ENCODE measurements around the gene DPM2.
A peak's percentile ranks its signal among the peaks of the same experiment; 100 is the strongest.

The DPM2 gene

DNA sequence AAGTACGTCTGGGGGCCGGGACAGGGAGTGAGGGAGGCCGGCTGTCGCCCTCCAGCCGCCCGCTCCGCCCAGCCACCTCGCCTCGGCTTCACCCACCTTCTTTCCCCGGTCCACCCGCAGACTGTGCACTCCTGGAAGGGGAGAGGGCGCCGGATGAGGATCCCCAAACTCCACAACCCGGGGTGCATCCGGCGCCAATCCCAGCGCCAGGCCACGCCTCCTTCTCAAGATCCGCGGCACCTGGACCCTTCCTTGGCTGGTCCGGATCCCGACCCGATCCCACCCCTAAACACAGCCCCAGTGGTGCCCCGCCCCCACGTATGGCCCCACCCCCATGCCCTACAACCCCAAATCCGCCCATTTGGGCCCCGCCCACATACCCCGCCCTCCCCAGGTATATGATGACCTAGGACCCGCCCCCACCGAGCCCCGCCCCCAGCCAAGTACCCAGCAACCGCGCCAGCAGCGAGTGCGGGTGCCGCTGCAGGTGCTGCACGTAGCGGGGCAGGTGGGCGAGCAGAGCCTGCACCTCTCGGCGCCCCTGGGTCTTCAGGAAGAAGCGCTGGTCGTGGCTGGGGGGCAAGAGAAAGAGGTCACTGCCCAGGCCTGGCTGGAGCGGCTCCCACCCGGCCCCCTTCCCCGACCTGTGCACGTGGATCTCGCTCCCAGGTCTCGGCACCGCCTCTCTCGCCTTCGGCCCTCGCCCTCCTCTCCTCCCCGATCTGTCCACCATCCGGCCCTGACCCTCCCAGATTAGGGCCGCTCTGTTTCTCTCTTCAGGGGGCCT is 10.3 kb downstream of the DPM2 start:
- DNase-seq, result peak; percentile 73
- H3K4me3 Mint-ChIP-seq, result peak overlapping the region; percentile 75
- H3K27ac Mint-ChIP-seq, result no peak overlapping the region
- H3K27me3 Mint-ChIP-seq, result peaks cover 18% of the 10 kb centered on the region
- H3K4me1 Mint-ChIP-seq (ENCODE audit: low read depth), result peaks cover 36% of the 10 kb centered on the region
- no peaks in the 10 kb centered on the region for H3K36me3 Mint-ChIP-seq (ENCODE audit: low read depth)
- no peaks in the 10 kb centered on the region for H3K9me3 Mint-ChIP-seq

DNA sequence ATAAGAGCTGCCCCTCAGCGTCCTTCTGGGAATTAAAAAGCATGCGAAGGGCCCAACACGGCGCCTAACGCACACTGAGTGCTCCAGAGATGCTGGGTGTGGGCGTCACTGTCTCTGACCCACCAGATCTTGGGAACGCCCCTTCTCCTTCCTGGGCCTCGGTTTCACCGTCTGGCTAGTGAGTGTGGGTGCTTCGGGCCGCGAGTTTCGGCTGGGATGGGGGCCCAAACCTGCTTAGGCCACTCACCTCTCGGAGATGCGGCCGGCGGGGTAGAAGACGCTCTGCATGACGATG is 10.8 kb downstream of the DPM2 start:
- DNase-seq, result no peak
- H3K36me3 Mint-ChIP-seq (ENCODE audit: low read depth), result no peaks in the 10 kb centered on the region
- no peak overlapping the region for H3K27ac Mint-ChIP-seq
- H3K4me3 Mint-ChIP-seq, result peak overlapping the region; percentile 75
- peaks cover 22% of the 10 kb centered on the region for H3K27me3 Mint-ChIP-seq
- H3K4me1 Mint-ChIP-seq (ENCODE audit: low read depth), result peaks cover 39% of the 10 kb centered on the region
- no peaks in the 10 kb centered on the region for H3K9me3 Mint-ChIP-seq

DNA sequence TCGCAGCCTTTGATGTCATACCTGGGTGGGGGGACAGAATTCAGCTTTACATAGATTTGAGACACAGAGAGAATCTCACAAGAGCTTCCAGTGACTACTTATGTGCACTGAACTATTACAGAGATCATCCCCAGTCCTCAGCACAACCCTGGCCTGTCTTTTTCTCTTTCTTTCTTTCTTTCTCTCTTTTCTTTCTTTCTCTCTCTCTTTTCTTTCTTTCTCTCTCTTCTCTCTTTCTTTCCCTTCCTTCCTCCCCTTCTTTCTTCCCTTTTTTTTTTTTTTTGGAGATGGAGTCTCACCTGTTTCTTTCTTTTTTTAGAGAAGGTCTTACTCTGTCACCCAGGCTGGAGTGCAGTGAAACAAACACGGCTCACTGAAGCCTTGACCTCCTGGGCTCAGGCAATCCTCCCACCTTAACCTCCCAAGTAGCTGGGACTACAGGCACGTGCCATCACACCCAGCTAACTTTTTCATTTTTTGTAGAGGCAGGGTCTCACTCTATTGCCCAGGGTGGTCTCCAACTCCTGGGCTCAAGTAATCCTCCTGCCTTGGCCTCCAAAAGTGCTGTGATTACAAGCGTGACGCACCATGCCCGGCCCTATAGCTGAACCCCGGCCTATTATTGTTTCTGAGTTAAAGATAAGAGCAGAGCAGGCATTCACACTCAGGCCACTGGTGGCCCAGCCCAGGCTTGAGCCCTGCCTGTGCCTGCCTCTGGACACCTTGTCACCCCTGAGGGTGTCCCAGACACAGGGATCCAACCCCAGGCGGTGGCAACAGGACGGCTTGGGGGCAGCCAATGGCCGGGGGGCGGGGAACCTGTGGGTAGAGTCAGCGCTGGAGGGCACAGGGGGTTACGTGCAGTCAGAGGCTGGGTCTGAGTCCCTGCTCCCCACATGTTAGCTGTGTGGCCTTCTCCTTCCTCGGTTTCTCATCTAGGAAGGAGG is 11.4 kb downstream of the DPM2 start:
- Mint-ChIP-seq H3K4me1 (ENCODE audit: low read depth) (peaks cover 39% of the 10 kb centered on the region), H3K9me3 (no peaks in the 10 kb centered on the region), H3K27me3 (peaks cover 22% of the 10 kb centered on the region), H3K4me3 (peak overlapping the region; percentile 75), H3K36me3 (ENCODE audit: low read depth) (no peaks in the 10 kb centered on the region), H3K27ac (no peak overlapping the region)
- DNase-seq, result no peak

DNA sequence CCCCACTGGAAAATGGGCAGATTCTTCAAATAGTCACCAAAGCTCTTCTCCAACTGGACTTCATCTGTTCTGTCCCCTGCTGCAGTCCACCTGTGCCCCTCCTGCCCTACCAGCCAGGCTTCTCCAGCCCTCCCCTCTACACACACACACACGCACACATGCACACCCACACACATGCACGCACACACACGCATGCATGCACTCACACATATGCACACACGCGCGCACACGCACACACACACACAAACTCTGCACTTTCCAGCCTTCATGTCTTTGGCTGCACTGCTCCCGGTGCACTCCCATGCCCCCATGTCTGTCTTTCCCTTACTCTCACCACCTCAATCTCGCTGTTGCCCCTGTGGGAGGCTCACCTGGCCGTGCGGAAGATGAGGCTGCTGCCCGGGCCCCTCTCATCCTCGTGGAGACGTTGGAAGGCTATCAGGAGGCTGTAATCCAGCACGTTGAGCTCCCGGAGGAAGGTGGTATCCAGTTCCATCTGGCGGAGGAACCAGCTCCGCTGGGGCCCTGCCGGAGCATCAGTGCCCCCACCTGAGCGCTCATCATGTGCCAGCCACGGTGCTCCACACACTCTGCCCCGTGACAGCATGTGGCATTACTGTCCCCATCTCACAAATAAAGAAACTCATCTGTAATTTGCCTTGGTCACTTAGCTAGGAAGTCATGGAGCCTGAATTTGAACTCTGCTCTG is 12.8 kb downstream of the DPM2 start:
- peaks cover 22% of the 10 kb centered on the region for H3K27me3 Mint-ChIP-seq
- H3K27ac Mint-ChIP-seq, result peak overlapping the region; percentile 50
- no peaks in the 10 kb centered on the region for H3K9me3 Mint-ChIP-seq
- DNase-seq, result no peak
- no peak overlapping the region for H3K4me3 Mint-ChIP-seq
- H3K4me1 Mint-ChIP-seq (ENCODE audit: low read depth), result peaks cover 37% of the 10 kb centered on the region
- H3K36me3 Mint-ChIP-seq (ENCODE audit: low read depth), result no peaks in the 10 kb centered on the region

DNA sequence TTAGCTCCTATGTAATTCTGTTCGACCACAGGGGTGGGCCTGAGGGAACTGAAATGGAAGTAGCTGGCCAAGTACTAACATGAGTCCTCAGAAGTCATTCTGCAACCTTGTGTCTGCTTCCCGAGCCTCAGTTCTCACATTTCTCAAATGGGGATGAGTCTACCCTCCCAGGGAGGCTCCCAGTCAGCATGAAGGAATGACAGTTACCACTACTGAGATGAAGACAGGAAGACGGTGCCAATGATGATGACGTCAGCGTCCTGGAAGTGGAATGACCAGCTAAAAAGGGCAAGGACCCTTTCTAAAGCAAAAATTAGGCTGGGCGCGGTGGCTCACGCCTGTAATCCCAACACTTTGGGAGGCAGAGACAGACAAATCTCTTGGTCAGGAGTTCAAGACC is 13.9 kb downstream of the DPM2 start:
- Mint-ChIP-seq H3K4me3 (no peak overlapping the region), H3K27me3 (peaks cover 19% of the 10 kb centered on the region), H3K27ac (no peak overlapping the region), H3K9me3 (no peaks in the 10 kb centered on the region), H3K36me3 (ENCODE audit: low read depth) (no peaks in the 10 kb centered on the region), H3K4me1 (ENCODE audit: low read depth) (peaks cover 38% of the 10 kb centered on the region)
- no peak for DNase-seq

DNA sequence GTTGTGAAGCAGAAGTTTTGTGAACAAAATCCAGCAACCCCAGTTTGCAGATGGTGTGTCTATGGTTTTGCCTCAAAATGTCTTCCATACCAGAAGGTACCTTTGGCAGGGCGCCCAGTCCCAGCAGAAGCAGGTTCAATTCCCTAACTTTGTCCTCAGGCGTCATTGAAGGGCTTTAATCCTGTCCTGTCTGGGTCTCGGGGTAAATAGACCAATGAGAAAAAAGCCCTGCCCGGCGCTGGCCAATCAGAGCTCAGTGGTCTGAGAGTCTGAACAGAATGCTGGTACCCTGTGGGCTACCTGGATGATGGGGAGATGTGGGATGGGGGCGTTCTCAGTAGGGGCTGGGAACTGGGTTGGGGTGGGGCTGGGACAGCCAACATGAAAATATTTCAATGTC is 14.6 kb downstream of the DPM2 start:
- no peaks in the 10 kb centered on the region for H3K36me3 Mint-ChIP-seq (ENCODE audit: low read depth)
- H3K27ac Mint-ChIP-seq, result no peak overlapping the region
- peaks cover 15% of the 10 kb centered on the region for H3K27me3 Mint-ChIP-seq
- no peaks in the 10 kb centered on the region for H3K9me3 Mint-ChIP-seq
- H3K4me3 Mint-ChIP-seq, result no peak overlapping the region
- no peak for DNase-seq
- H3K4me1 Mint-ChIP-seq (ENCODE audit: low read depth), result peaks cover 40% of the 10 kb centered on the region

DNA sequence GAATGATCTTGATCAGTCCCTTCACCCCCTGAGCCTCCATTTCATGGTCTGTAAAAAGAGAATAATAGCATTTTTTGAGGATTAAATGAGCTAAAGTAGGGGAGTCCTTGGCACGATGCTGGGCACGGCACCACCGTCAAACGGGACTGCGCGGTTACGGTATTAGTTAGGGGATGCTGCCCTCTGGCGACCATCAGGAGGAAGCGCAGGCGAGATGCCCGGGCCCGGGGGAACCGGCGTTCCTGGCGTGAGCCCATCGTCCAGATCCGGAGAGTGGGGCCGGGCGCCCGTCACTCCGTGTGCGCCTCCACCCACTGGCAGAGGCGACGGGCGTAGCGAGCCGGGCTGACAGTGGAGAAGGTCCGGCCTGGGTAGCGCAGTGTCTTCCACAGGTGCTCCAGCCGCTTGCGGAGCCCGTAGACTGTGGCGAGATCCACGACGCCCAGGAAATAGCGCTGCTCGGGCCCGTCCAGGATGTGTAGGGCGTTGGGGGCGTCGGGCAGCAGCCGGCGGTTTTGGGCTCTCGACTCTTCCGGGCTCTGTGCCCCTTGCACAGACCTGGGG is 16.0 kb downstream of the DPM2 start:
- Mint-ChIP-seq H3K9me3 (no peaks in the 10 kb centered on the region), H3K27me3 (peaks cover 15% of the 10 kb centered on the region), H3K4me3 (peak overlapping the region; percentile 23), H3K4me1 (ENCODE audit: low read depth) (peaks cover 46% of the 10 kb centered on the region), H3K27ac (no peak overlapping the region), H3K36me3 (ENCODE audit: low read depth) (no peaks in the 10 kb centered on the region)
- DNase-seq, result peak; percentile 89

DNA sequence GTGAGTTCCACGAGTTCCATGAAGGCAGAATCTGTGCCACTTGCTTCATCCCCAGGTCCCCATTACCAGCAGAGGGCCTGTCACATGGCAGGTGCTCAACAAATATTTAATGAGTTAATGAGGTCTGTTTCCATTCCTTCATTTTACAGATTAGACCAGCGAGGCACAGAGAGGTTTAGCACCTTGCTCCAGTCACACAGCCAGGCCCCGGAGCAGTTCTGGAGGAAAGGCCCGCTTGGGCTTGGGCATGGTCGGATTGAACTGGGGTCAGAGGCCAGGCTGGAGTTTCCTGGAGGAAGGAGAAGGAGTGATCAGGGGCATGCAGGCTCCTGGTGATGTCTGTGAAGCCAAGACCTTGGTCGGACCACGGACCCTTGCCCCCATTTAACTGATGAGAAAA is 16.9 kb downstream of the DPM2 start:
- Mint-ChIP-seq H3K36me3 (ENCODE audit: low read depth) (peaks cover 6% of the 10 kb centered on the region), H3K9me3 (no peaks in the 10 kb centered on the region), H3K4me1 (ENCODE audit: low read depth) (peaks cover 45% of the 10 kb centered on the region), H3K27me3 (peaks cover 15% of the 10 kb centered on the region), H3K4me3 (no peak overlapping the region), H3K27ac (no peak overlapping the region)
- no peak for DNase-seq

DNA sequence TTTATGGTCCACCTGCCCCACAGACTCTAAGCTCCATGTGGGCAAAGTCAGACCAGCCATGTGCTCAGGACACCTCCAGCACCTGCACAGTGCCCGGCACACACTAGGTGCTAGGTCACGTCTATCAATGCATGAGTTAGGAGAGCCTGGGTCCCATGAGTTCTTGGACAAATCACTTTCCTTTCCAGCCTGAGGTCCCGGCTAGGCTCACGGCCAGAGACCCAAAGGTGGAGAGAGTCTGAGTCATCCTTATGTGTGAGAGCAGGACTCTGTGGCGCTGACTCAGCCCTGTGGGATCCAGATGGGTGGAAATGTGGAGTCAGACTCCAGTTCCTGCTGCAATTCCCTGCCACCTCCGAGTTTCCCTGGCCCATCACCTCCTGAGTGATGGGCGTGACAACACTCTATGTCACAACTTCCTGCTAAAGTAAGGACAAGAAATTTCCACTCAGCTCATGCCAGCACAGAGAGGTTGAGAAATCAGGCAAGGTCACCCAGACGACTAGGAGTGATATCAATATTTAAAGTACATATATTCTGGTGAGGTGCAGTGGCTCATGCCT is 18.3 kb downstream of the DPM2 start:
- peak overlapping the region; percentile 42 for H3K27ac Mint-ChIP-seq
- H3K4me3 Mint-ChIP-seq, result no peak overlapping the region
- DNase-seq, result no peak
- peaks cover 12% of the 10 kb centered on the region for H3K36me3 Mint-ChIP-seq (ENCODE audit: low read depth)
- H3K9me3 Mint-ChIP-seq, result no peaks in the 10 kb centered on the region
- peaks cover 10% of the 10 kb centered on the region for H3K27me3 Mint-ChIP-seq
- peaks cover 57% of the 10 kb centered on the region for H3K4me1 Mint-ChIP-seq (ENCODE audit: low read depth)

DNA sequence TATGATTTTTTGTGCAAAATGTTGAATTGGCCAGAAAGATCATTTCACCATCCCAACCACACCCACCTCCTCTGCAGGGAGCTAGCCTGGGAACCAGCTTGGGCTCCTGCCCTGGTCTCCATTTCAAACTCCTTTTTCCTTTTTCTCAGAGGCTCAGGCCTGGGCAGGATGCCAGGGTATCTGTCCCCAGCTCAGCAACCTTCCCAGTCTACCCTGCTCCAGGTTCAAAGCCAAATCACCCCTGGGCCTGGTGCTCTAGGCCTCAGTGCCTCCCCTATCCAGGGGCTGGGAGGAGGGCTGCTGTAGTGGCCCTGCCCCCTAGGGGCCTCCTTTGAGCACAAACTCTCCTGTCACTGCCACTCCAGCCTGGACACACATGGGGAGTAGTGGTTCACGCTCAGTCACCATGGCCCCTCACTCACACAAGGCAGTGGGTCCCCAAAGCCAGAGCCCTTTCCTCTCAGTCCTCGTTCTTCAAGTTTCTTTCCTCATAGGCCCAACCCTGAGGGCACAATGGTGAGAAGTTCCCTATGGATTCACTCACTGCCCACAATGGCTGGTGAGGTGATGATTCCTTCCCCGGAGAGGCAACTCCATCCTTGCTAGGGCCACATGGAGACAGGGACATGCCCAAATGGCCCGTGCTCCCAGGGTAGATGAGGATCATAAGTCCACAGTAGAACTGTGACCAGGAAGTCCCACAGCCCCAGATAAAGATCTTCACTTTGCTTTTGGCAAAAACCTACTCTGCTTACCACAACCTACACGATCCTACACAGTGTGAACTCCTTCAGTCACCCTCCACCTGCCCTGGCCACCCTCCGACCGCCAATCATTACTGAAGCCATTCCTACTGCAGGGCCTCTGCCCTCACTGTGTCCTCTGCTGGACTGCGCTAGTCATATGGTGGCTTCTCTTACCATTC is 19.2 kb downstream of the DPM2 start:
- peaks cover 7% of the 10 kb centered on the region for H3K27me3 Mint-ChIP-seq
- no peak for DNase-seq
- H3K4me3 Mint-ChIP-seq, result no peak overlapping the region
- no peaks in the 10 kb centered on the region for H3K9me3 Mint-ChIP-seq
- H3K36me3 Mint-ChIP-seq (ENCODE audit: low read depth), result peaks cover 19% of the 10 kb centered on the region
- H3K27ac Mint-ChIP-seq, result peak overlapping the region; percentile 42
- H3K4me1 Mint-ChIP-seq (ENCODE audit: low read depth), result peaks cover 59% of the 10 kb centered on the region

DNA sequence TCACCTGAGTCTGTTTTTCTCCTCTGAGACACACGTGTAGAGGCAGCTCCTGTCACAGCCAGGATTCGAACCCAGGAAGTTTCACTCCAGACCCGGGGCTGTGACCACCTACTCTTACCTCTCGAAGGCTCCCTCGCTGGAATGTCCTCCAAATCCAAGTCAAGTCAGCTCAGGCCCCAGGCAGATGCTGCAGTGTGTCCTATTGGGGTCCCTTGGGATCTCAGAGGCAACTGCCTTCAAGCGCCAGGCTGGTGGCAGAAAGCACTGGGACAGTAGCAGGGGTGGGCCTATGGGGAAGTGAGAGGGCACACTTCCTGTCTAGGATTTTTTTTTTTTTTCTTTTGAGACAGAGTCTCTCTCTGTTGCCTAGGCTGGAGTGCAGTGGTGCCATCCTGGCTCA is 20.1 kb downstream of the DPM2 start:
- Mint-ChIP-seq H3K36me3 (ENCODE audit: low read depth) (peaks cover 26% of the 10 kb centered on the region), H3K4me1 (ENCODE audit: low read depth) (peaks cover 64% of the 10 kb centered on the region), H3K9me3 (no peaks in the 10 kb centered on the region), H3K27ac (no peak overlapping the region), H3K27me3 (peaks cover 4% of the 10 kb centered on the region), H3K4me3 (peak overlapping the region; percentile 79)
- no peak for DNase-seq

DNA sequence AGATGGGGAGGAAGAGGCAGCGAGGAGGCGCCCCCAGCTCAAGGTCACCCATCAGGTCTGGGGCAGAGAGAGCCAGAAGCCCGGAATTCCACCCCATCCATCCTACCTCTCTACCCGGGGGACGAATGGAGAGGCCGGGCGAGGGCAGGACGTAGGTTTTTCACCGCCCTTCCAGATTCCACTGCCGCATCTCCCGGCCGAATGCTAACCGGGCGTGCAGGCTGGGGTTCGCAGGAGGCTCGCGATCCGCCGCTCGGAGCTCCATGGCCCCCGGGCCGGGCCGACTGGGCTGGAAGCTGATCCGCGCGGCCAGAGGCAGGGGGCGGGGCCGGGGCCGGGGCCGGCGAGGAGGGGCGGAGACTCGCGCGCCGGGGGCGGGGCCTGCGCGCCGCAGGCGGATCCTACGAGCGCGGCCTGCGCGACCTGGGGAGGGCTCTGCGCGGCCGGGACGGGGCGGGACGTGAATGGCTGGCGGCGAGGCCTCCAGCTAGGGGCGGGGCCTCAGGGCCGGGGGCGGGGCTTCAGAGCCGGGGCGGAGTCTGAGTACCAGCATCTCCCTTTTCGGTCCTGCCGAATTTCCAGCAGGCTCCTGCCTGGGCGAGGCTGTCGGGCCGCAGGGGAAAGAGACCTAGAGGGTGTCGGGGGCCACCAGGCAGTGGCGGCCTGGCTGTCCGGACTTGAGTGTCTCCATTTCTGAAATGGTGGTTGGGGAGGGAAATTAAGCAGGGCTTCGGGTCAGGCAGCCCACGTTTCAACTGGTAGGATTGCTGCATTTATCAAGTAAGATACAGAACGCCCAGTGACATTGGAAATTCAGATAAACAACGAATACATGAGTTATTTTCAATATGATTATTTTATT is 20.7 kb downstream of the DPM2 start, which contains the start of gene ST6GALNAC4:
Gene ST6GALNAC4, minus strand, starts transcription at position 322 of the 862 bp plus-strand sequence. CDS start 622 bp downstream, outside the sequence.
- Mint-ChIP-seq H3K36me3 (ENCODE audit: low read depth) (peaks cover 32% of the 10 kb centered on the region), H3K4me3 (peak within 1 kb of the TSS; percentile 85), H3K4me1 (ENCODE audit: low read depth) (peaks cover 67% of the 10 kb centered on the region)

More for the DNA sequence above, 20.7 kb downstream of the DPM2 start, which contains the start of gene ST6GALNAC4:
- Mint-ChIP-seq H3K27me3 (peaks cover under 1% of the 10 kb centered on the region), H3K27ac (peak within 1 kb of the TSS; percentile 91), H3K9me3 (no peaks in the 10 kb centered on the region)
- DNase-seq, result peak; percentile 98

Measured in activated T-cell treated with anti-CD3 and anti-CD28 coated beads, Interleukin-2, amount 50 U/mL, for 24 hours (primary cell).